Measurements from ENCODE around the gene POLR3B.

DNA sequence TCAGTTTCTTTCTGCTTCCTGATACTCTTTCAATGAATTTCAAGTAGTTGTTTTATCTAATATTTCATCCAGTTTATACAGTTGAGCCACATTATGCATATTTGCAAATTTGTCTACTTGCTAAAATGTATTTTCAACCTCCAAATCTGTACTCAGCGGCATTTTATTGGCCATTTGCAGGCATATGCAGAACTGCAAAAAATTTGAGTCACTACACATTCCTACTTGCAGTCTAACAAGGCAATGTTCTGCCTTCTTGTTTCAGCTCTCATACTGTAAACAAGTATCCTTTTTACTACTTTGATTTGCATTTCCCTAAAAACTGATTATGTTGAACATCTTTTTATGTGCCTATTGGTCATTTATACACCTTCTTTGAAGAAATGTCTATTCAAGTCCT is 55.0 kb downstream of the POLR3B start:
- TF ChIP-seq, protein P1, sequence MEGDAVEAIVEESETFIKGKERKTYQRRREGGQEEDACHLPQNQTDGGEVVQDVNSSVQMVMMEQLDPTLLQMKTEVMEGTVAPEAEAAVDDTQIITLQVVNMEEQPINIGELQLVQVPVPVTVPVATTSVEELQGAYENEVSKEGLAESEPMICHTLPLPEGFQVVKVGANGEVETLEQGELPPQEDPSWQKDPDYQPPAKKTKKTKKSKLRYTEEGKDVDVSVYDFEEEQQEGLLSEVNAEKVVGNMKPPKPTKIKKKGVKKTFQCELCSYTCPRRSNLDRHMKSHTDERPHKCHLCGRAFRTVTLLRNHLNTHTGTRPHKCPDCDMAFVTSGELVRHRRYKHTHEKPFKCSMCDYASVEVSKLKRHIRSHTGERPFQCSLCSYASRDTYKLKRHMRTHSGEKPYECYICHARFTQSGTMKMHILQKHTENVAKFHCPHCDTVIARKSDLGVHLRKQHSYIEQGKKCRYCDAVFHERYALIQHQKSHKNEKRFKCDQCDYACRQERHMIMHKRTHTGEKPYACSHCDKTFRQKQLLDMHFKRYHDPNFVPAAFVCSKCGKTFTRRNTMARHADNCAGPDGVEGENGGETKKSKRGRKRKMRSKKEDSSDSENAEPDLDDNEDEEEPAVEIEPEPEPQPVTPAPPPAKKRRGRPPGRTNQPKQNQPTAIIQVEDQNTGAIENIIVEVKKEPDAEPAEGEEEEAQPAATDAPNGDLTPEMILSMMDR (IDR thresholded peaks at IDR 0.05): no peak
- TF ChIP-seq POLR2A (IDR thresholded peaks at IDR 0.05): no peak
